ENCODE data around the gene CENPK.

GRCh38 chr5:65570598-65571226 is 7.7 kb upstream of the CENPK start:
- TF ChIP-seq ZNF511 (CRISPR knock-in tag; IDR thresholded peaks at IDR 0.05) (no peak), ESRRA (IDR thresholded peaks at IDR 0.05; ENCODE audit: borderline replicate concordance, low read depth) (no peak), YY1 (IDR thresholded peaks at IDR 0.05; ENCODE audit: borderline replicate concordance in 1 of 3, control insufficient read depth in 1 of 3, extremely low read depth in 1 of 3, insufficient read depth in 3 of 3, insufficient read length in 1 of 3, insufficient replicate concordance in 2 of 3, low read depth in 1 of 3, low read length in 2 of 3) (no peak)
- TF ChIP-seq, protein P1, sequence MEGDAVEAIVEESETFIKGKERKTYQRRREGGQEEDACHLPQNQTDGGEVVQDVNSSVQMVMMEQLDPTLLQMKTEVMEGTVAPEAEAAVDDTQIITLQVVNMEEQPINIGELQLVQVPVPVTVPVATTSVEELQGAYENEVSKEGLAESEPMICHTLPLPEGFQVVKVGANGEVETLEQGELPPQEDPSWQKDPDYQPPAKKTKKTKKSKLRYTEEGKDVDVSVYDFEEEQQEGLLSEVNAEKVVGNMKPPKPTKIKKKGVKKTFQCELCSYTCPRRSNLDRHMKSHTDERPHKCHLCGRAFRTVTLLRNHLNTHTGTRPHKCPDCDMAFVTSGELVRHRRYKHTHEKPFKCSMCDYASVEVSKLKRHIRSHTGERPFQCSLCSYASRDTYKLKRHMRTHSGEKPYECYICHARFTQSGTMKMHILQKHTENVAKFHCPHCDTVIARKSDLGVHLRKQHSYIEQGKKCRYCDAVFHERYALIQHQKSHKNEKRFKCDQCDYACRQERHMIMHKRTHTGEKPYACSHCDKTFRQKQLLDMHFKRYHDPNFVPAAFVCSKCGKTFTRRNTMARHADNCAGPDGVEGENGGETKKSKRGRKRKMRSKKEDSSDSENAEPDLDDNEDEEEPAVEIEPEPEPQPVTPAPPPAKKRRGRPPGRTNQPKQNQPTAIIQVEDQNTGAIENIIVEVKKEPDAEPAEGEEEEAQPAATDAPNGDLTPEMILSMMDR (IDR thresholded peaks at IDR 0.05 in 2 of 3, conservative IDR thresholded peaks at IDR 0.05 in 1 of 3; ENCODE audit: insufficient read depth in 2 of 3, low read depth in 1 of 3, low read length in 3 of 3) = no peak

All from K562 (cell line).